NOMO-1 treated with dmso at 0.1 percent for 144 hours (cell line): ENCODE results near the gene PSME3.
A peak's percentile ranks its signal among the peaks of the same experiment; 100 is the strongest.

Experiments
- DNase-seq: peaks from one replicate; lab custom pipeline; 2025; ENCODE audit not compliant: unreplicated experiment; lab: John Stamatoyannopoulos, UW

The PSME3 gene, protein sequence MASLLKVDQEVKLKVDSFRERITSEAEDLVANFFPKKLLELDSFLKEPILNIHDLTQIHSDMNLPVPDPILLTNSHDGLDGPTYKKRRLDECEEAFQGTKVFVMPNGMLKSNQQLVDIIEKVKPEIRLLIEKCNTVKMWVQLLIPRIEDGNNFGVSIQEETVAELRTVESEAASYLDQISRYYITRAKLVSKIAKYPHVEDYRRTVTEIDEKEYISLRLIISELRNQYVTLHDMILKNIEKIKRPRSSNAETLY

DNA sequence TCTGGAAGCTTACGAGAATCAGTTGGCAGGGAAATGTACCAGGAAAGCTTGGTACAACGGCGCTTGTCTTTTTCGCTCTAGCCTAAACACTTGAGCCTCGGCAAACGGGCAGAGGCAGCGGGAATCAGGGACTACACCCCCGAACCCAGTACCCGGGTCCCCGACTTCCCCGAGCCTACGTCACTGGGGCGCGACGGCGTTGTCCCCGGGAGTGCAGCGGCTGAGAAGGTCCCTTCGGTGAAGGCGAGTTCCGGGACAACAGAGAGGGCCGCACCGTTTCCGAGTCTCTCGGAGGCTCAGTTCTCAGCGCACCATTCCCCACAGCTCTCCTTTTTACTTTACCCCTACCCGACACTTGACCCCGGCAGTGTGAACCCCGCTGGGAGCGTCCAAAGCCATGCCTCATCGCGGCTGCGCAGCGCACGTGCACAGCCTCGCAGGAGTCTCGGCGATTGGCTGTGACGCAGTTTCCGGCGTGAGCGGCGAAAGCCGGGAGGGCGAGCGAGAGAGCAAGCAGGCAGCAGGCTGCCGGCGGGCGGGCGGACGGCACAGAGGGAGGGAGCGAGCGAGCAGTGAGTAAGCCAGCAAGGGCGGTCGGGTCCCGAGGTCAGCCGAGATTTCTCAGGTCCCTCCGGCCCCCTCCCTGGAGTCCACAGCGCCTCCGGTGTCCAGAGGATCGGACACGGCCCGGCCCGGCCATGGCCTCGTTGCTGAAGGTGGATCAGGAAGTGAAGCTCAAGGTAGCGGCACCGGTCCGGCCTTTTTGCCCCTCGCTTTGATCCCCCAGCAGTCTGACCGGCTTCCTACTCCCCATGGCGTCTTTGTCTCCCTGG is at the start of gene PSME3:
Gene PSME3 (plus strand): TSS at position 464 of the 833 bp plus-strand sequence. CDS start 235 bp downstream, at position 699.
- DNase-seq = peak; percentile 83

DNA sequence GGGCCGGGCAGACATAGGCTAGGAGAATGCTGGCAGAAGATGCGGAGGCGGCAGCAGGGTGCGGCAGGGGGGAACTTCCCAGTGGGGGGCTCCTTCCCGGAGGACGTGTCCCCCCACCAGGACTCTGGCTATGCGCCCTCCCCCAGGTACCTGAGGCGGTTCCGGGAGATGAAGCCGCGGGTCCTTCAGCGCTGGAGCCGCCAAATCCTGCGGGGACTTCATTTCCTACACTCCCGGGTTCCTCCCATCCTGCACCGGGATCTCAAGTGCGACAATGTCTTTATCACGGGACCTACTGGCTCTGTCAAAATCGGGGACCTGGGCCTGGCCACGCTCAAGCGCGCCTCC is 49.4 kb upstream of the PSME3 start:
- DNase-seq = no peak

DNA sequence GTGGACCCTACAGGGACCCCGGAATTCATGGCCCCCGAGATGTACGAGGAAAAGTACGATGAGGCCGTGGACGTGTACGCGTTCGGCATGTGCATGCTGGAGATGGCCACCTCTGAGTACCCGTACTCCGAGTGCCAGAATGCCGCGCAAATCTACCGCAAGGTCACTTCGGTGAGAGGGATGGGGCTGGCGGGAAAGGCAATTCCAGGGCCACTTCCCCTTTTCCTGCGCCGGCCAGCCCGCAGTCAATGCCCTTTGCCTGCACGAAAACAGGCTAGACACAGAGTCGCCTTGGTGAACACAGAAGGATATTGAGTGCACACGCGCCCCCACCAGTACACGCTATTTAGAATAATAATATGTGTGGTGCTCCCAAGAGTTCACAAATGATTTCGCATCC is 48.8 kb upstream of the PSME3 start:
- no peak for DNase-seq

DNA sequence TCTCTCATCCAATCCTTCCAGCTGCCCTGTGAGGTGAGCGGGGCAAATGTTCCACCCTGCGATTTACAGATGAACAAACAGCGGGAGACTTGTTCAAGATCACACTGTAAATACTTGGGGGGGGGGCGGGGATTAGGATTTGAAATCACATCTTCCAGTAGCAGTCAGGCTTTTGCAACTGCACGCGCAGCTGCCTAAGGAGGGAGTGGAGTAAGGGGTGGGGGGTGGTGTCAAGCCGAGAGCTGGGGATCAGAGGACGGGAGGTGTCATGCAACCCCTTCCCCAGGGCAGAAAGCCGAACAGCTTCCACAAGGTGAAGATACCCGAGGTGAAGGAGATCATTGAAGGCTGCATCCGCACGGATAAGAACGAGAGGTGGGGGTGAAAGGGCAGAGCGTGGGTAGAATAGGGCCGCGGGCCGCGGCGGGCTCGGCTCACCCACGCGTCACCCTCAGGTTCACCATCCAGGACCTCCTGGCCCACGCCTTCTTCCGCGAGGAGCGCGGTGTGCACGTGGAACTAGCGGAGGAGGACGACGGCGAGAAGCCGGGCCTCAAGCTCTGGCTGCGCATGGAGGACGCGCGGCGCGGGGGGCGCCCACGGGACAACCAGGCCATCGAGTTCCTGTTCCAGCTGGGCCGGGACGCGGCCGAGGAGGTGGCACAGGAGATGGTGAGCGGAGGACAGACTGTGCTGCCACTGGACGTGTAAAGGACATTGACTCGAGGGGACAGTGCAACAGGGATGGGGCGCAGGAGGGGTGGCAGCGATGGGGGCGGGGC is 48.2 kb upstream of the PSME3 start:
- DNase-seq = no peak

DNA sequence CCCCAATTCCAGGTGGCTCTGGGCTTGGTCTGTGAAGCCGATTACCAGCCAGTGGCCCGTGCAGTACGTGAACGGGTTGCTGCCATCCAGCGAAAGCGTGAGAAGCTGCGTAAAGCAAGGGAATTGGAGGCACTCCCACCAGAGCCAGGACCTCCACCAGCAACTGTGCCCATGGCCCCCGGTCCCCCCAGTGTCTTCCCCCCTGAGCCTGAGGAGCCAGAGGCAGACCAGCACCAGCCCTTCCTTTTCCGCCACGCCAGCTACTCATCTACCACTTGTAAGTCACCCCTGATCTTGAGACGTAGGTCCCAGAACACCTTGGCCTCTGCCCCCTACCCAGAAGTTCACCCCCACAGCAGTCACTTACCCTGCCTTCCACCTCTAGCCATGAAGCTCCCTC is 45.9 kb upstream of the PSME3 start:
- no peak for DNase-seq

DNA sequence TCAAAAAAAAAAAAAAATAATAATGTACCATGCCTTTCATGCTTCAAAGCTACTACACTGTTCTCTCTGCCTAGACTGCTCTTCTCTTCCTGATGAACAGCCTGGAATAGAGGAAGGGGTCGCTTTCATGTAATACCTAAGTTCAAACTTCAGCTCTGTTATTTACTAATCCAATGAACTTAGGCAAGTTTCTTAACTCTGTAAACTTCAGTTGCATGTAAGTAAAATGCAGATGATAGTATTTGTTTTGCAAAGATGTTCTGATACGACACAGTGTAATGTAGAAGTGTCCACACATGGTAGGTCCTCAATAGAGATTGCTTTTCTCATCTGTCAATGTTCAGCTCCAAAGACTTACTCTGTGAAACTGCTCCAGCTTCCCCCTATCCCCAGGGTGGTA is 41.2 kb upstream of the PSME3 start:
- DNase-seq = no peak

DNA sequence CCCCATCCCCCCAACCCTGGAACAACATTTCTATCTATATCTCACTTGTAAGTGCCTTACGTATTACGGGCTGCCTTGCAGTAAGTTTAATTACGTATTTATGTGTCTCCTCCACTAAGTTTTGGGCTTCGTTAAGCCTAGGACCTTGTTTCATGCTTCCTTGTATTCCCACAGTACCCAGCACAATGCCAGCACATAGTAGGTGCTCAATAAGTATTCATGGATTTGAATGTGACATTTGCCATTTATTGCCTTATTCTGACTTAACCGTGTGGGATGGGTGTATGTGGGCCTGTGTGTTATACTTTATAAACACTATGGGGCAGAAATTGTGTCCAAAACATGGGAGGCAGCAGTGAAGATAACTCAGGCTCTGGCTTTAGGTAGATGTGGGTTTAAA is 40.7 kb upstream of the PSME3 start:
- no peak for DNase-seq

DNA sequence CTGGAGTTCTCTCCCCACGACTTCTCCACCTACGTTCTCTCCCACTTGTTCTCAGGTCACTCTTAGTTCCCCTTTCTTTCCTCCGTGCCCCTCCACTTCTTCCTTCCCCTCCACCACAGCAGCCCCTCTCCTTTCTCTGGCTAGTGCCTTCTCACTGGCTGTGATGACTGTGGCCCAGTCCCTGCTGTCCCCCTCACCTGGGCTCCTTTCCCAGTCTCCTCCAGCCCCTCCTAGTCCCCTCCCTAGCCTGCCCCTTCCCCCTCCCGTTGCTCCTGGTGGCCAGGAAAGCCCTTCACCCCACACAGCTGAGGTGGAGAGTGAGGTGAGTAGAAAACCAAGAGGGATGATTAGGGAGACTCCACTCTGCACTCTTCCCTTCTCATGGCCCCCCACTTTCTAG is 38.1 kb upstream of the PSME3 start:
- DNase-seq = no peak

DNA sequence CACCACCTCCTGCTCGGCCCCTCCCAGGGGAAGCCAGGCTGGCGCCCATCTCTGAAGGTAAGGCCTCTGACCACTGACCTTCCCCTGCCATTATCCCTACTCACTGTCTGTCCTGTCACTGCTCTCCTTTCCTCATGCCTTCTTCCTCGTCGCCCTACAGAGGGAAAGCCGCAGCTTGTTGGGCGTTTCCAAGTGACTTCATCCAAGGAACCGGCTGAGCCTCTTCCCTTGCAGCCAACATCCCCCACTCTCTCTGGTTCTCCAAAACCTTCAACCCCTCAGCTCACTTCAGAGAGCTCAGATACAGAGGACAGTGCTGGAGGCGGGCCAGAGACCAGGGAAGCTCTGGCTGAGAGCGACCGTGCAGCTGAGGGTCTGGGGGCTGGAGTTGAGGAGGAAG is 37.7 kb upstream of the PSME3 start:
- DNase-seq = no peak

DNA sequence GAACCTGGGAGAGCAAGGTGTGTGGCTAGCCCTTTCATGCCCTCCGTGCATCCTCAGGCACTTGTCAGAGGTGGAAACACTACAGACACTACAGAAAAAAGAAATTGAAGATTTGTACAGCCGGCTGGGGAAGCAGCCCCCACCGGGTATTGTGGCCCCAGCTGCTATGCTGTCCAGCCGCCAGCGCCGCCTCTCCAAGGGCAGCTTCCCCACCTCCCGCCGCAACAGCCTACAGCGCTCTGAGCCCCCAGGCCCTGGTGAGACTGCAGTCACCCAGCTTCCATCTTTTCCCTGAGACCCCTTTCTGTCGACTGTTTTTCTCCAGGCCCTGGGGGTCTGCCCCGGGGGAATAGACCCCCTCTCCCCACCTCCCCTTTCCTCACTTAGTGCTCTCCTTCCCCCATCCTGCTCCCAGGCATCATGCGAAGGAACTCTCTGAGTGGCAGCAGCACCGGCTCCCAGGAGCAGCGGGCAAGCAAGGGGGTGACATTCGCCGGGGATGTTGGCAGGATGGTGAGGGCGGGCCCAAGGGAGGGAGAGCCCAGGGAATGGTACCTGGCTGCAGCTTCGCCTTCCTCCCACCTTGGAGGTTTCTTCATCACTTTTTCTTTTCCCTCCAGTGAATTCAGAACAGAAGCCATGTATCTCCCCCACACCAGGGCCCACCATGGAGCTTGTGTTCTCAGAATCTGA is 37.0 kb upstream of the PSME3 start:
- DNase-seq = no peak

DNA sequence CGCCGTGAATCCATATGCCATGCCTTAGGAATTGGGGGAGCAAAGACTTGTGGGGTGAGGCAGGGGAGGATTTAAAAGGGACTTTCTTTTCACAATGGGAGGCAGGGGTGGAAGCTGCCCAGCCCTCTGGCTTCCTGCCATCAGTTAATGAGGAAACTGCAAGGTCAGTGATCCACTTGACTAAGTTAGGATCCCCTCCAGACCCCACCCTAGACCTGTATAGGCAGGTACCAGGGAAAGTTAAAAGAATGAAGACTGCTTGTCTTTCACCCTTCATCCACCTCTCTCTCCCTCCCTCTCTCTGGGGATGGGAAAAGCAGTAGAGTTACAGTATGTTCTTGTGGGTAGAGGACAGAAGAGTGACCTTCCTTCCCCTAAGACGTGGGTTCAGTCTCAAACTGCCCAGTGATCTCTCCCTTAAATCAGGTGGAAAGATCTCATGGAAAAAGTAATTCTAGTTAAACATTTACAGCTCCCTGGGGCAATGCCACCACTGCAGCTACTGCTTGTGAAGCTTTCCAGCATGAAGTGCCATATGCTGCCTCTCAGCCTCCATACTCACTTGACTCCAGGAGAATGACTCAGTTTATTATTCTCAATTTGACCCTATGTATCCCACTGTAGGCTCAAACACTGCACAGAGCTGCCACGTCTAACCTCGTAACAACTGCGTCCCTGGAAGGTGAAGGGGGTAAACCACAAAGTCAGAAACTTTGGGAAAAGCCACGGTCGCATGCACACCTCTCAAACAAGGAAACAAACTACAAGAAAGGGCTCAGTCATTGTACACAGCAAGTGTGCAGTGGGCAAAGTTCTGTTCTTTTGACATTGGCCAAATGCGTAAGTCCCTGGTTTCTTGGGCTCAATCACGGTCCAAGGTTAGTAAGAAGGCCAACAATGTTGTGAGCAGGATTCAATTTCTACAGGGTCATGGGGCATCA is 35.9 kb upstream of the PSME3 start:
- no peak for DNase-seq

DNA sequence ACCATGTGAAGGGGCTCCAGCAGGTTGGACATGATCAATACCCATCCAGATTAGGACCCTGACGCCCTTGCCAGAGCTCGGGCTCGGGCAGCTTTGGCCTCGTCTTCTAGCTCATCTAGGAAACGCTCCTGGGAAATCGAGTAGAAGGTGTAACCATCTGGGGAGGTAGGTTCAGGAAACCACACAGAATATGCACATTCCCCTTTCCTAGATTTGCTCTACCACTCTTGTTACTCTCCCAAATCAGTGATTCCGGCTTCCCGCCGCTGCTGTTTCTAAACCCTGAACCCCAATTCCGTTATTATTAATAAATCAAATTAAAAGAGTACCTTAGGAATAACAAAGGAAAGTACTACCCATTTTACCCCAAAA is 35.2 kb upstream of the PSME3 start:
- no peak for DNase-seq

DNA sequence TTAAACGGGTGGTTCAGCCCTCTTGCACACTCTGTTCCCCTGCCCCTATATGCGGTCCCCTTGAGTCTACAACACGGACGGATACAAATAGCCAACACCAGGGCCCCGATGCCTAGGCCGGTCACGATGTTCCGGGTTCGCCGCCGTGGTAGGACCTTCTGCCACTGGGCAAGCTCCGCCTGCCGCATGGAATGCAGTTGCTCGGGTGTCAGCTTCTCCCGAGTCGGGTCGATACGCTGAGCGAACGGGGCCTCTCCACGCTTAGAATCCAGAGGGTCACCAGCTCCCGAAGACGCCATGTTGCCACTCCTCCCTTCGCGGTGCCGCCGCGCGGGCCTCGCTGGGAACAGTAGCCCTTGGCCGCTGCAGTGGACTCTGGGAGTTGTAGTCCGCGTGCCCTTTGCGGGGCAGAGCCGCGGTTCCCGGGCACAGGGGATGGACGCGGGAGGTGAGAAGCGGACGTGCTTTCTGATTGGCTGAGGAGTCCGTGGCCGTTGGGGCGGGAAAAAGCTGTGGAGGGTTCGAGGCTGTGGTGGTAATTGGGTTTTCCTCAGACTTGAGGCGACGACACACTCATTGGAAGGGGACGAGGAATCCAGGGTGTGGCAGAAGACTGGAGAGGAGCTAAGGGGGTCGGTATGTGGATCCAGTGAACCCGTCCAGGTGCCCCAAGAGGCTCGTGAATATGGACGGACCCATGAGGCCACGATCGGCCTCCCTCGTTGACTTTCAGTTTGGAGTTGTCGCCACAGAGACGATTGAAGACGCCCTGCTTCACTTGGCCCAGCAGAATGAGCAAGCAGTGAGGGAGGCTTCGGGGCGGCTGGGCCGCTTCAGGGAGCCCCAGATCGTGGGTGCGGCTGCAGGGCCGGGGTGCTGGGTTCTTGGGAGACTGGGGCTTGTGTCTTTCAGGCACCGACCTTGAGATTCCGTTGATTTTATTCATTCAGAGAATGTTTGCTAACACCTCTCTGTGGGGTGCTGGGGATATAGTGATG is 34.5 kb upstream of the PSME3 start, which contains the start of the genes CNTD1 and COA3:
Gene CNTD1 (plus strand): TSS at position 479 of the 998 bp plus-strand sequence. CDS start 207 bp downstream, at position 686.
Gene COA3 (minus strand): TSS at position 322 of the 998 bp plus-strand sequence. CDS start 23 bp downstream, at position 299.
- peak; percentile 71 for DNase-seq

DNA sequence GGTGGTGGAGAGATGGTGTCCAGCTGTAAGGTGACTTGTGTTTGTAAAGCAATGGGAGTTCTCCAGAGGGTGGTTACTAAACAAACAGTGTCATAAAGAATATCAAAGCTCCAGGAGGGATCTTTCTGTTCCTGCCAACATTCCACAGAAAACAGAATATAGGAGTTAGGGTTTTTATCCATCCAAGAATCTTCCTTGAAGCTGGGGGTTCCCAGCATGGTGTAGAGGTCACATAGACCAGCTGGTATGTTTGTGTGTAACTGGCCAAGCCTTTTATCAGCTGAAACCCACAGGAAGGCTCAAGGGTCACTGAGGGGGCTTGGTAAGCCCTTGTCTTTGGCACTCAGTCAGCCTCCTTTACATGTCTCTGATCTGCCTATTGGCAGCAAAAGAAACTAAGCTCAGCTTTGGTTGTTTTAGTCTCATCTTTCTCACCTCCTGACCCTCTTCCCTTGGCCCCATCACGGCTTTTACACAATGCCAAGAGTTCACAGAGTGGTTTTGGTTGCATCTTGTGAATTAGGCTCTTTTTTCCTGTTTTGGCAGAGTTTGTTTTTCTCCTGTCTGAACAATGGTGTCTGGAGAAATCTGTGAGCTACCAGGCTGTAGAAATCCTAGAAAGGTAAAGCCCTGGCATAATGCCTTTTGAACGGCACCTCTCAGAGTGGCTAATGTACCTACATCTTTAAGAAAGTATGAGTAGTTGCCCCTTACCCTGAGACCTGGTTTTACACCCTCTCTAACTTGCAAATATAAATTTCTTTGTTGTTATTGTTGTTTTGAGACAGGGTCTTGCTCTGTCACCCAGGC is 29.9 kb upstream of the PSME3 start:
- no peak for DNase-seq

DNA sequence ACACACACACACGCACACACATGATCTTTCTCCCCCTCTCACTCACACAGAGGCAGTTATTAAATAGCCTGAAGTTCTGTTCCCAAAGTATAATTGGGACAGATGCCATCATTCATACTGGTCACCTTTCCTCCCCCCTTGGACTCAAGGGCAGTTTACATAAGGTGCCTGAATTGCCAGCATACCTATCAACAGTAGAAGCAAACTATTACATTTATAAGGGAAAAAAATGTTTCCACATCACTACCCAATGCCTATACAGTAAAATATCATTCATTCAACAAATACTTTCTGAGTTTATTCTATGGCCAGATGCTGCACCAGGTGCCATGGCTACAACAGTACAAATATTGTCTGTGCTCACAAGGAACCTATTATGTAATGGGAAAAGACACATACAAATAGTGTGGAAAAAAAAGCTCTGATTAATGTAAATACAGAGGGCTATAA is 28.3 kb upstream of the PSME3 start:
- no peak for DNase-seq

DNA sequence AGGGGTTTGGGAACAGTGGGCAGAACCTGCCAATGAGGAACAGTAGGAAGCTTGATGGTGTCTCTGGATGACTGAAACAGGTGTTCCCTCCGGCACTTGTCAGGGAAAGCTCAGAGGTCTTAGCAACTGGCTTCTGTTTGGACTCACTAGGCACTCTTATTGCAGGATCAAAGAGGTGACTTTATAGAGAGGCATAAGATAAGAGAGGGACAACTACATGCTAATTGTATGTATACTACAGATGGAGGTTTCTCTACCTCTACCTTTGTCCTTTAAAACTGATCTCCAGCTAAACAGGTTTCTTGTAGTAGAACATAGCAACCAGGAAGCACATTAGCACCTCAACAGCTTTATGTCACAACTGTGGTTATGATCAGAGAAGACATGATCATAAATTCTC is 26.9 kb upstream of the PSME3 start:
- no peak for DNase-seq

DNA sequence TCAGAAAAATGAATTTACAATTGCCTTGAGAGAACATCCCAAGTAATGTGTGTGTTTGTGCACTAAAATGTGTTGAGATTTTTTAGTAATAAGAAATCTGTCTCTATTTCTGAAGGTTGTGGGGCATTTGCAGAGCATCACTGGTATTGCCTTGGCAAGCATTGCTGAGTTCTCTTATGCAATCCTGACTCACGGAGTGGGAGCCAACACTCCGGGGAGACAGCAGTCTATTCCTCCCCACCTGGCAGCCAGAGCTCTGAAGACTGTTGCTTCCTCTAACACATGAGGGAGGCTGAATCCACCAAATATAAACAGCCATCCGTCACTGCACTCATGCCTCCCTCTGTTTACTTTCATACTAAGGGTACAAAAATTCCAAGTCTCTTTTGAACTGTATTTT is 23.9 kb upstream of the PSME3 start:
- DNase-seq = no peak
